ENCODE data around the gene NOS1AP.
A peak's percentile ranks its signal among the peaks of the same experiment; 100 is the strongest.

NOS1AP gene

GRCh38 chr1:162144853-162145252 lies 75.4 kb downstream of the NOS1AP start:
- no peak overlapping the region for H3K4me3 ChIP-seq (ENCODE audit: low read depth, low read length)
- no peak for TF ChIP-seq CTCF (IDR thresholded peaks at IDR 0.05; ENCODE audit: insufficient read depth, low read depth, low read length, missing control alignments)
- no peak for DNase-seq (ENCODE audit: low read depth)

GRCh38 chr1:162145280-162145965 lies 75.9 kb downstream of the NOS1AP start:
- no peak for DNase-seq (ENCODE audit: low read depth)
- no peak overlapping the region for H3K4me3 ChIP-seq (ENCODE audit: low read depth, low read length)
- TF ChIP-seq CTCF (IDR thresholded peaks at IDR 0.05; ENCODE audit: insufficient read depth, low read depth, low read length, missing control alignments), result no peak

GRCh38 chr1:162145966-162146696 lies 76.6 kb downstream of the NOS1AP start:
- DNase-seq (ENCODE audit: low read depth), result no peak
- no peak overlapping the region for H3K4me3 ChIP-seq (ENCODE audit: low read depth, low read length)
- no peak for TF ChIP-seq CTCF (IDR thresholded peaks at IDR 0.05; ENCODE audit: insufficient read depth, low read depth, low read length, missing control alignments)

- TF ChIP-seq CTCF (IDR thresholded peaks at IDR 0.05; ENCODE audit: insufficient read depth, low read depth, low read length, missing control alignments), result no peak
- no peak overlapping the region for H3K4me3 ChIP-seq (ENCODE audit: low read depth, low read length)
- DNase-seq (ENCODE audit: low read depth), result no peak
Observed at GRCh38 chr1:162147760-162148159, 78.3 kb downstream of the NOS1AP start.

- TF ChIP-seq CTCF (IDR thresholded peaks at IDR 0.05; ENCODE audit: insufficient read depth, low read depth, low read length, missing control alignments), result no peak
- no peak overlapping the region for H3K4me3 ChIP-seq (ENCODE audit: low read depth, low read length)
- no peak for DNase-seq (ENCODE audit: low read depth)
Observed at GRCh38 chr1:162150112-162150511, 80.6 kb downstream of the NOS1AP start.

GRCh38 chr1:162151900-162152829 lies 82.7 kb downstream of the NOS1AP start:
- peak; percentile 16 for DNase-seq (ENCODE audit: low read depth)
- H3K4me3 ChIP-seq (ENCODE audit: low read depth, low read length), result no peak overlapping the region
- no peak for TF ChIP-seq CTCF (IDR thresholded peaks at IDR 0.05; ENCODE audit: insufficient read depth, low read depth, low read length, missing control alignments)

Measured in GM12865 (cell line).